ENCODE data around the gene PWWP2B.

Gene PWWP2B

DNA sequence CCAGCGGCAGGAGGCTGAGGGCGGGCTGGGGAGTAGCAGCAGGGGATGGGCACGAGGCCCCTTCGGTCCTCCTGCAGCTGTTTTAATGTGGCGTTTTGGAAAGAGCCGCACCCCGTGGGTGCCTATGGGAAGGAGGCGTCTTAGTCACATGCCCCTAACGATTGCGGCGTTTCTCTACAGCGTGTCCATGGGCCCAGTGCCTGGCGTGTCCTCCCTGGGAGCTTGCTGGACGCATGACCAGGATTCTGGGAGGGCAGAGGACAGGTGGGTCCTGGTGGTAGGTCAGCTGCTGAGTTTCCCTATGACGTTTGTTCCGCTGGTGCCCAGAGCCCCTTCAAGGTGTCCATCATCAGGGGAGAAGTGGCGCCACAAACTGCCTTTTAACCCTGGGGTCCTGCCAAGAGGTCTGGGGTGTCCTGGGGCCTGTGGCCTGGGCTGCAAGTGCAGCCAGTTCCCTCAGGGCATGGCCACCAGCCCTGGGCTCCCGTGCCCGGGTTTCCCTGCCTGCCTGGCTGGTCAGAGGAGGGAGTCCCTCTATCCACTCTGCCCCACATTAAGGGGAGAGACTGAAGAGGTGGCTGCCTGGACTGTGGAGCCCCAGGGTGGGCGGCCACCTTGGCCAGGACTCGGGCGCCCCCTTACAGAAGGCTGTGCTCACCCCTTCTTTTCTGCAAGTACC lies 48.7 kb downstream of the PWWP2B start:
- DNase-seq (ENCODE audit: low read depth in 1 of 2, low spot score in 1 of 2): no peak

DNA sequence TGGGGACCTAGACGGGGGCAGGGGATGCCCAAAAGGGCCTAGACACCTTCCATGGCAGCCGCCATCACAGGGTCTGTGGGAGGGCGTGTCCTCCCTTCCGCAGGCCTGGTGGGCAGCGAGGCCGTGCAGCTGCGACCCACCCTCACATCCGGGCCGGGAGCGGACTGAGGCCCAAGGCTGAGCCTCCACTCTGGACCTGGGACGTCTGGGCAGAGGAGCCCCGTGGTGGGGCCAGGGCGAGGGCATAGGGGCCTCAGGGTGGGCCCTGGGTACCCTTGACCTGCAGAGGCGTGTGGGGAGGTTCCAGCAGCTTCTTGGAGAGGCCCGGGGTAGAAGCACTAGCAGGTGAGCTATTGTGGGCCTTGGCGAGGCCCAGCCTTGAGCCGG lies 49.2 kb downstream of the PWWP2B start:
- DNase-seq (ENCODE audit: low read depth in 1 of 2, low spot score in 1 of 2): no peak

DNA sequence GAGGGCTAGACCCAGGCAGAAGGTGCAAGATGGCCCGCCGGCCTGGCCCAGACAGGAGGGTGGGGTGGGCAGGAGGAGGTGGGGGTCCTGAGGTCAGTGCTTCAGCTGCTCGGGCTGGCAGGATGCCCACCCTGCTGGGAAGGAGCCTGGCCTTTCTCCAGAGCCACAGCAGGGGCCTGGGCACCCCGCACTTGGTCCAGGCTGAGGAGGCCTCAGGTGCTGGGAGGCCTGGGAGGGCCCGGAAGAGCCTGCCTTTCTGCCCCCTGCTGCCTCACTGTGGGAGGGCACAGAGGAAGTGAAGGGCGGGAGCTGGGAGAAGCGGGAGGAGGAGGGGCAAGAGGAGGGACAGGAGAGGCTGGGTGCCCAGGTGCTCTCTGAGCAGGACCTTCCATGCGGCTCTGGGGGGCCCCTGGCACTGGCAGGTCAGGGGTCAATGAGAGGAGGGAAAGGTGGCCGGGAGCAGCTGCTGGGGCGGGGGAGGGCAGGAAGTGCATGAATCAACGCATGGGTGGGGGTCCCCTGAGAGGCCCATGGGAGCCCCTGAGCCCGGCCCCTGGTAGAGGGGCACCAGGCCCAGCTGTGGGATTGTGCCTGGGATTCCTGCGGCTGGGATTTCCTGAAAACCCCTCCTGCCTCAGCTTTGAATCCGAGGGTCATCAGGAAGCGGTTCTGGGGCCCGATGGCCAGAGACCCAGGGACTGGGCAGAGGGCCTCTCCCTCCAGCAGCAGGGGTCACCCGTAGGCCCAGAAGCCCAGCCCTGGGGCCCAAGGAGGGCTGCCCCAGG lies 49.9 kb downstream of the PWWP2B start:
- DNase-seq (ENCODE audit: low read depth in 1 of 2, low spot score in 1 of 2): peak; percentile 23 to 49

DNA sequence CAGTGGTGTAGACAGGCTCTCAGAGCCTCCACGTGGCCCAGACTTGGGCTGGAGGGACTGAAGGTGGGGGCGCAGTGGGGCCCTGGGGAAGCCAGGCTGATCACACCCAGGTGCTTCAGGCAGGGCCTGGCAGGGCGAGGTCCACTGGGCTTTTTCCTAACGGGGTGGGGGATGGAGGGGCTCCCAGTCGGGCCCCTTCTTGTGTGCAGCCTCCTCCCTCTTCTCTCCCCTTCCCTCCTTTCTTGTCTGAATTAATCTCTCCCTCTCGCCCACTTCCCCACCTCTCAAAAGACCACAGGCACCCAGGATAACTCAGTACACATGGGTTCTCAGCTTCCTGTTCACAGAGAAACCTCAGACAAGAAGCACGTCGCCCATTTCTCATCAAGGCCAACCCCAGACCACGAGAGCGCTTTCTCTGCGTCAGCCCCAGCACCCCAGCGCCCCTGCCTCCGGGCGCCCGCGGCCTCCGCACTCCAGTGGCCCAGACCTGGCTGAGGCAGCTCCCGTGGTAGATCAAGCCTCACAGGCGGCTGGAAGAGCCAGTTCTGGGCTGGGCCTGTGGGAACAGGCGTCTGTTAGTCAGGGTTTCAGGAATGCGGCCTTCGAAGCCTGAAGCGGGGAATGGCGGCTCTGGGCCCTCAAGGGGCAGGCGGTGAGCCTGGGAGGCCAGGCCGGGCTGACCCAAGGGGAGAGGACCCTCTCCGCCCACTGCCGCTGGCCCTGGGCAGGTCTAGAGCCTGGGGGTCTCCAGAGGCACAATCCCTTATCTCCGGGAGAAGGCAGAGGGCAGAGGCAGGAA lies 50.6 kb downstream of the PWWP2B start:
- peak; percentile 49 to 57 for DNase-seq (ENCODE audit: low read depth in 1 of 2, low spot score in 1 of 2)

DNA sequence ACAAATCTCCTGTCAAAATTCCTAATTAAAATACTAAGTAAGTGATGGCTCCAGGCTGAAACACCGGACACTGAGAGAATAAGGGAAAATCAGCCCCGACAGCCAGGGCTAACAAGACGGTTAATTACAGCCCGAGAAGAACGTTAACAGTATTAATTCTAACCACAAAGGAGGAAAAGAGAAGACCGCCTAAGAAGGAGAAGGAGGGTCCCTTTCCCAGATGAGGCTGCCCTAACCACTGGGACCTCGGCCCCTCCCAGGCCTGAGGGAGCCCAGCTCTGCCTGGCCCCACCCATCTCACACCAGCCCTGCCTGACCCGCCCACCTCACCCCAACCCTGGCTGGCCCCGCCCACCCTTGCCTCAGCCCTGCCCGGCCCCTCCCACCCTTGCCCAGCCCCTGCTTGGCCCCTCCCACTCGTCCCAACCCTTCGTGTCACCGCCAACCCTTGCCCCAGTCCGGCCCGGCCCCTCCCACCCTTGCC lies 51.3 kb downstream of the PWWP2B start:
- no peak for DNase-seq (ENCODE audit: low read depth in 1 of 2, low spot score in 1 of 2)

DNA sequence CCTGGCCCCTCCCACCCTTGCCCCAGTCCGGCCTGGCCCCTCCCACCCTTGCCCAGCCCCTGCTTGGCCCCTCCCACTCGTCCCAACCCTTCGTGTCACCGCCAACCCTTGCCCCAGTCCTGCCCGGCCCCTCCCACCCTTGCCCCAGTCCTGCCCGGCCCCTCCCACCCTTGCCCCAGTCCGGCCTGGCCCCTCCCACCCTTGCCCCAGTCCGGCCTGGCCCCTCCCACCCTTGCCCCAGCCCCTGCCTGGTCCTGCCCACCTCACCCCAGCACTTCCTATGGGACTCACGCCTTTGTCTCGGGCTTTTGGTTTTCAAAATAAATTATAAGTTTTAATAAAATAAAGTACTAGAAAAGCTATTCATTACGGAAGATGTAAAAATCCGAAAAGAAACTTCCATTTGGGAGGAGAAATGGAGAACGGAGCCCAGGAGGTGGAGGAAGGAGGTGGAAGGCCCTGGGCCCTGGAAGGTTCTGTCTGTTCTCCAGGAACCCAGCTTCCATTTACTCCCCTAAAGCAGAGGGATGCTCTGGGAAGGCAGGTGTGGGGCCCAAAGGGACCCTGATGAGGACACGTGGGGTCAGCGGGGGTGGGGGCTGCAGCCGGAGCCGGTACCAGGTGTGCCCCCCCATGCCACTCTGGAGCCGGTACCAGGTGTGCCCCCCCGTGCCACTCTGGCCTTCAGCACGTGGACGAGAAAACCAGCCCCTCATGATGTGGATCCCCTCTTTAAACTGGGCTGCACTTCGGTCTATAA lies 52.2 kb downstream of the PWWP2B start:
- DNase-seq (ENCODE audit: low read depth in 1 of 2, low spot score in 1 of 2): no peak

DNA sequence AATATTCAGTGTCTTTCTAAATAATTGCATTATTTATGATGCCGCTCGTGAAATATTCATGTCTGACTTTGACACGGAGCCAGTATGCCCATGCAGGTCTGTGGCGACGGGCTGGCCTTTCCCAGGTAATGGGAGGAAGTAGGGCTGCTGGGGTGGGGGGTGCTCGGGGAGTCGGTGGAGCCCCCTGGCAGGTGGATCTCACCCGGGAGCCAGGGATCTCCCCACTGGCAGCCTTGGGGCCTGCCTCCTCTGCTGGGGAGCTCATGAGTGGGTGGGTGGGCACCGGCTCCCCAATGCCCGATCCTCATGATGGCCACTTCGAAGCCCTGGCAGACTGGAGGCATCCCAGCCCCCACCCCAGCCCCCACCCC lies 52.8 kb downstream of the PWWP2B start:
- DNase-seq (ENCODE audit: low read depth in 1 of 2, low spot score in 1 of 2): no peak

DNA sequence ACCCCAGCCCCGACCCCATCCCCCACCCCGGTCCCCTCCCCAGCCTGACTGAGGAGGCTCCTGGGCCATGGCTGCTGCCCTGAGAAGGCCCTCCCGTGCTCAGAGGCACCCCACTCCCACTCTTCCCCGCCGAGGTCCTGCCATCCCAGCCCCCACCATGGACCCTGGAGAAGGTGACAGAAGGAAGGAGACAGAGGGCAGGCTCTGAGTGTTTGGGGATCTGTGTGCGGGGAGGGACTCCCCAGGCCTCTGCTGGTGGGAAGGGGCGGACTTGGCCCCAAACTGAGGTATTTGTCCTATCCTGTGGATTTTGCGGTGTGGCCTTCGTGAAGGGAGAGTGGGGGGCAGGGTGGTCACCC lies 53.4 kb downstream of the PWWP2B start:
- no peak for DNase-seq (ENCODE audit: low read depth in 1 of 2, low spot score in 1 of 2)

DNA sequence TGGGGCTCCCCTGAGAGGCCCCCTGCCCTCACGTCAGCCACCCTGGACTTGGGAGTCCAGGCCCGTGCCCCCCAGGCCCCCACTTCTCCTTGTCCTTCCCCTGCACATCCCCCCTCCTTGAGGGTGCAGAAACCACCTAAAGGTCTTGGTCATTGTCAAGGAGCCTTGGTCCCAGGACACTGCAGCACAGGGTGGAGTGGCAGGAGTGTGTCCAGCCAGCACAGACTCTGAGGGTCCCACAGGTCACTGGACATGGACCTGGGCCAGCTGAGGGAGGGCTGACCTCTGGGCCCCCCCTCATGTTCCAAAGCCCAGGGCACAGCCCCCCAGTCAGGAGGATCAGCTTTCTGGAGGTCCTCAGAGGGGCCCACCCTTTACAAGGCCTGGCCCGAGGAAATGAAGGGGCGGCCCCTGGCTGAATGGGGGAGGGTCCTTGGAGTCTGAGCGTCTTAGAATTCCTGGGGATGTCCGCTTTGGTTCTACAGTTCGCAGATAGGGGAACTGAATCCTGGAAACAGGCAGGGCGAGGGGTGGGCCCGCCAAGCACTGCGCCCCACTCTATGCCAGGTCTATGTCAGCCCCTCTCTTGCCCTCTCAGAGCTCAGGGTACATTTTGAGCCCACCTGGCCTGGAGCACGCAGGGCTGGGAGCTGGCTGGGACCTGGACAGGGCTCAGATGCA lies 54.0 kb downstream of the PWWP2B start:
- DNase-seq (ENCODE audit: low read depth in 1 of 2, low spot score in 1 of 2): no peak

DNA sequence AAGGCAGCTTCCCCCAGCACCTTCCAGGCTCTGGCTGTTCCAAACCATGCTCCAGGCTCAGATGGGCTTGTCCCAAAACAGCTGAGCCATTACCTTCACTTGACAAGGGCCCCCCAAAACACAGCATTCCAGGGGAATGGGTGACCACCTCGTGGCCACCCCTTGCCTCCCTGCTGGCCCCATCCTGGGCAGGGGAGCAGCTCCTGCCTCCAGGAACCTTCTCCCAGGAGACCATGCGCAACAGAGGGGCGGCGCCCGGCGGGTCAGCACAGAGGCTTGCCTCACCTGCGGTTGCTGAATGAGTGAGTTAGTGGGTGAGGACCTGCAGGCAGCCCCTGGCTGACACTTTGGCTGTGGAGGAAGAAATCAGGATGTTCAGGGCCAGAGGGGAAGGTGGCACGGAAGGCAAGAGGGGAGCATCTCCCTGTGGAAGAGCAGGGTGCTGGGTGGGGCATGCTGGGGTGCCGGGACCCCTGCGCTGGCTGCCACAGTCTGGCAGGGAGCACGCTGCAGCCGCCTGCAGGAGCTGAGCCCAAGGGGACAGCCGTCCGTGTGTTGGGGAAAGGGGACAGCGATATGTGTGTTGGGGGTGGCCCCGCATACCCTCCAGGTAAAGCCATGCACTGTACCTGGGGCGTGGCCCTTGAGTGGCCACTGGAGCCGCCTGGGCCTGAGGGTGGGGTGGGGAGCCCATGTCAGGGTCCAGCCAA lies 54.7 kb downstream of the PWWP2B start:
- DNase-seq (ENCODE audit: low read depth in 1 of 2, low spot score in 1 of 2): no peak

DNA sequence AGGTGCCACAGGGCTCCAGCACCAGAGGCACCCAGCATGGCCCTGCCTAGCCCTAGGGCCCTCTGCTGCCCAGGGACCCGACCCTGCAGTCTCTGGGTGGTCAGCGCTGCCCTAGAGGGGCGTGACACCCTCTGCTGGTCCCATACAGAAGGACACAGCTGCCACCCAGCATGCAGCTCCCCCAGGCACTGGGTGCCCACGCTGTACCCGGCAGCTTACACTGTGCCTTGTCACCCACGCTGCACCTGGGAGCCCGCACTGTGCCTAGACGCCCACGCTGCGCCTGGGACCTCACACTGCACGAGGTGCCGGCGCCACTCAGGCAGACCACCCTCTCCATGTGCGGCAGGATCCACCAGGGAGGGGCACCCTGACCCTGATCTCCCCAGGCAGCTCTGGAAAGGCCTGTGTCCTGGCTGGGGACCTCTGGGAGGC lies 55.2 kb downstream of the PWWP2B start:
- DNase-seq (ENCODE audit: low read depth in 1 of 2, low spot score in 1 of 2): no peak

DNA sequence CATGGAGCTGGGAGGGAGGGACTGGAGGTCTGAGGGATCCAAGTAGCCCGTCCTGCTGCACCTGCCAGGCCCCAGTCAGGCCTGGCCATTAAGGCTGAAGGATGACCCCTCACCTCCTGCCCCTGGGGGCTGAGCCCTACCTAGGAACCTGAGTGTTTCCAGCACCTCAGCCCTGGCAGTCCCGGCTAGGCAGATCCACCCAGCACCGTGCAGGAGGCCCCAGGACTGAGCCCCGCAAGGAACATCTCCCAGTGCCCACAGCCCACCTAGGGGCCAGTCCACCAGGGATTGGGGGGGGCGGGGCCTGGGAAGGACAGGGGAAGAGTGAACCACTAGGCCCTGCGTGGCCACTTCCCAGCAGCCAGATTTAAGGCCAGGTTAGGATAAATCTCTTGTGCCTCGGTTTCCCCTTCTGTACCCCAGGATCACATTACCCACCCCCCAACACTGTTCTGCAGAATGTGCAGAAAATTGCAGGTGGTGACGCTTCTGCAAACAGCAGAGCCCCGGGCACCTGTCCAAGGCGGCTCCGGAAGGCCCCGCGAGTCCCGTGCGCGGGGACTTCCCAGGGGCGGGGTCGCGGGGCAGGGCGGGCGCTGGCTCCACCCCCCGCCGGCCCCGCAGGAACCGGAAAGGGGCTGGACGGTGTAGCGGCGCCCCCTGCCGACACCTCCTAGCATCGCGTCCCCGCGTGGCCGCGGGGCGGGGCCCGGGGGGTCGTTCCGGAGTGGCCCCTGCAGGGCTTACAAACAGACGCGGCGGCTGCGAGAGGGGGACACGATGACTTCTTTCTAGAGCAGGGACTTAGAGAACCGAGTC lies 55.9 kb downstream of the PWWP2B start:
- DNase-seq (ENCODE audit: low read depth in 1 of 2, low spot score in 1 of 2): peak; percentile 84 to 89

DNA sequence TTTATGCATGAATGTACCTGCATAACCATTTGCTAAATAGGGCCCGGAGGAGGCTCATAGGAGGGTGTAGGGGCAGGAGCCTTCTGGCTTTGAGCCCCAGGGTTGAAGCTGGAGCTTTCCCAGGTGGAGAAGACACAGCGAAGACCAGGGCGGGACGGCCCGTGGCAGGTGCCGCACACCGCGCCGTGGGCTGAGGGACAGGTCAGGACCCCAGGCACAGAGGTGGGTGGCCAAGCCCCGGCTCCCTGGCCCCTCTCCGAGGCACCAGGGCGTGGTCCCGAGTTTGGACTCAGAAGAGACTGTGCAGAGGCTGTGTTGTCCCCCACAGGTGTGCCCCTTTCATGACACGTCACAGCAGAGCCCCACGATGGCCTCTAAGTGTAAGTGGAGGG lies 56.5 kb downstream of the PWWP2B start:
- no peak for DNase-seq (ENCODE audit: low read depth in 1 of 2, low spot score in 1 of 2)

DNA sequence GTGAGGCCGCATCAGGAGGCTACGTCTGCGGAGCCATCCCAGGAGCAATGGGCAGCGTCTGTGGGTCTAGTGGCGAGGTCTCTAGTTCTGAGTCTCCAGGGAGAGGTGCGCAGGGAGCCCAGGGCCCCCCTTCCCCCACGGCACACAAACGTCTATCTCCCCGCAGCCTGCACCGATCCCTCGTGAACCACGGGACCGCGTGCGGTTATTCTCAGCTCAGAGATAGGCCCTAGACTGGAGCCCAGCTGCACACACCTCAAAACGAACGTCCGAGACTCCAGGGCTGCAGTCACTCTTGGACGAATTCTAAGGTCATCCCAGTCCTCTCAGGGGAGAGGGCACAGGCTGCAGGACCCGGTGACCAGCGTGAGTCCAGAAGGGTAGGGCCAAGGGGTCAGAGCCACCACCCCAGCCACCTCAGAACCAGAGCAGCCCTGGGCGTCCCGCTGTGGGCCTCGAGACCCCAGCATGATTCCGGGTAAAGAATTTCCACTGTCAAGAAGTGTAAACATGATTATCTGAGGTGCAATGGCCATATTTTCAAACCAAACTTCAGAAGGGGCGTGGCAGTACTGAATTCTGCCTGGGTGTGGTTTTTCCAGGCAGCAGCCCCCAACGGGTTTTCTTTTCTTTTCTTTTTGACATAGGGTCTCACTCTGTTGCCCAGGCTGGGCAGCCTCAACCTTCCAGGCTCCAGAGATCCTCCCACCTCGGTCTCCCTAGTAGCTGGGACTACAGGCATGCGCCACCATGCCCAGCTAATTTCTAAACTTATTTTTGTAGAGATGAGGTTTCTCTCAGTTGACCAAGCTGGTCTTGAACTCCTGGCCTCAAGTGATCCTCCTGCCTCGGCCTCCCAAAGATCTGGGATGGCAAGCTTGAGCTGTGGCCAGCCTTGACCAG lies 57.5 kb downstream of the PWWP2B start:
- DNase-seq (ENCODE audit: low read depth in 1 of 2, low spot score in 1 of 2): no peak

DNA sequence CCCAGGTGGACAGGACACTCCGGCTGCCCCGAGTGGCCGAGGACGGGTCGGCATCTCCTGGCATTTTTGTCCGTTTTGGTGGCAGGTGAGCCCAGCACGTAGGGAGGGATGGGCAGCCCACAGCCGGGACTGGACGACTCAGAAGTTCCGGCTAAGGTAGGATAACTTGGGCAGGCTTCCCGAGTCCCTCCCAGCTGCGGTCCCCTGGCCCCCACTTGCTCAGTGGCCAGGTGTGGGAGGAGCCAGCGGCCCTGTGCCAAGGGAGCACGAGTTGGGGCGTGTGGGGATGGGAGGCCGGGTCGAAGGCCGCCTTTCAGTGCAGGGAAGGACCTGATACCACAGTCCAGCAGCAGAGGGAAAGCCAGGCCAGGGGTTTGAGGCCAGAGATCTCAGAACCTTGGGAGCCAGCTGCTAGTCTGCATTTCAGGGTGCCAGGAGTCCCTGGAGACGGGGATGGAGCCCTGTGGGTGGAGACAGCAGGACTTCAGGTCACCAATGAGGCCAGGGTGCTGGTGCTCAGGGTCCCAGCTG lies 58.5 kb downstream of the PWWP2B start:
- DNase-seq (ENCODE audit: low read depth in 1 of 2, low spot score in 1 of 2): no peak

DNA sequence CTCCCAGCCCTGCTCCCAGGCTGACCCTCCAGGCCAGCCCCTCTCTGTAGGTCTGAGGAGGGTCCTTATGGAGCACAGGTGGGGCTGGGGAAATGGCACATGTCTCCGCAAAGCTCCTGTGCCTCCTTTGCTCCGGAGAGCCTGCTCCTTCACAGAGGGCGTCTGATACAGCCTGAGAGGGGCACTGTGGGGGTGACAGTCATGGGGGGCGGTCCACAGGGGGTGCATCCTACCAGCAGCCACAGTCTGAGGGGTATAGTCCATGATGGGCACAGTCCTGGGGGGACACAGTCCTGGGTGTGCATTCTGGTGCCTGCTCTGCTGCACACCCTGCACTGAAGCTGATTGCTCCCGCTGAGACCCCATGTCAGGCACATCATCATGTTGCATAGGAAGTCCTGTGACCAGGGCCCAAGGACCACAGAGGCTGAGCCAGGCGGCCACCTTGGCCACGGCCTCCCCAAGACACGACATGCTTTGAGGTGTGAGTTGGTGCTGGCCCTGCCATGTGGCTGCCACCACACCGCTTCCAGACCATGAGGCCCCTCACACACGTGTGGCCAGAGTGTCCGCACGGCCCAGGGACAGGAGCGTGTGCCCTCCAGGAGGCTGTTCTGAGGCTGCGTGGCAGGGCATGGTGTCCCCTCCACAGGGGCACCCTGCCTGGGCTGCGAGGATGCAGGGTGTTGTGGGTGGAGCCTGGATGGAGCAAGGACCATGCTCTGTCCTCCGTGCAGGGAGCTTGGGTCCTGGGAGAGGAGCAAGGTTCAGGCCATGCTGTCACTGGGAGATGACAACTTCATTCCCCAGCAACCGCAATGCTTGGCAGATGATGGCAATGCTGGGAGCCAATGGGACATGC lies 59.2 kb downstream of the PWWP2B start:
- DNase-seq (ENCODE audit: low read depth in 1 of 2, low spot score in 1 of 2): no peak

DNA sequence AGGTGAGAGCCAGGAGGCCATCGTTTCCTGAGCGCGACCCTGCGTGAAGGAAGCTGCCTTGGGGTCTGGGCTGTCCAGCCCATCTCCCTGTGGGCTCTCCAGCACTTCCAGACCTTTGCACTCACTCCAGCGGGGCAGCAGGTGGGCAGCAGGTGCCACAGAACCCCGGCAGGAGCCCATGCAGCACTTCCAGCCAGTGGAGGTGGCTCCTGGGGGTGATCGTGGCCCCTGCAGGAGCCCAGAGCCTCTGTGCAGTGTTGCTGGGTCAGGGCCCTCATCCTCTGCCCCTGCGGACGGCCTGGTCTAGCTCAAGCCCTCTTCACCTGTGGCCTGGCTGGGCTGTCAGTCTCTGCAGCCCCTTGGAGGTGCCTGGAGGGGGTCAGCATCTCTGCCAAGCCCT lies 59.9 kb downstream of the PWWP2B start:
- no peak for DNase-seq (ENCODE audit: low read depth in 1 of 2, low spot score in 1 of 2)
